Type B pancreatic cell (in vitro differentiated cells): ENCODE data around the gene RASGEF1B. TPM values are rescaled to one million over a fixed set of nuclear protein-coding genes. Genes with fewer than 3 reads are reported as not detected.

ENCODE experiments used
- DNase-seq: peaks from one replicate; pipeline ENCODE4 v3.0.0; 2021; ENCODE audit warnings: mixed read lengths; ENCODE audit not compliant: unreplicated experiment; ENCODE audit errors: extremely low spot score
- H3K27ac Mint-ChIP-seq: 2 replicates; pipeline ENCODE4 v1.8.0; 2021; ENCODE audit warnings: mild to moderate bottlenecking, mixed read lengths
- H3K27me3 Mint-ChIP-seq: 2 replicates; pipeline ENCODE4 v1.8.0; 2021; ENCODE audit warnings: mixed read lengths
- H3K36me3 Mint-ChIP-seq: 2 replicates; pipeline ENCODE4 v1.8.0; 2021; ENCODE audit warnings: mixed read lengths
- H3K4me1 Mint-ChIP-seq: one replicate; pipeline ENCODE4 v1.8.0; 2021; ENCODE audit warnings: mixed read lengths; ENCODE audit not compliant: unreplicated experiment
- H3K4me3 Mint-ChIP-seq: 2 replicates; pipeline ENCODE4 v1.8.0; 2021; ENCODE audit warnings: mild to moderate bottlenecking, mixed read lengths
- H3K9me3 Mint-ChIP-seq: 2 replicates; pipeline ENCODE4 v1.8.0; 2021; ENCODE audit warnings: mixed read lengths
- CTCF ChIP-seq: fragments of 200-600 bp; sonication (generic); conservative IDR thresholded peaks from 2 replicates; pipeline ENCODE4 v1.5.0; 2021; ENCODE audit warnings: antibody characterized with exemption, mild to moderate bottlenecking
- total RNA-seq: library from RNA; stranded (reverse); gene quantifications from 2 replicates; pipeline ENCODE4 v1.2.1, GENCODE V29; 2021; ENCODE audit warnings: low replicate concordance

The RASGEF1B gene
- total RNA-seq, 1 donor from 2014 or later: 11.0 TPM

GRCh38 chr4:81427344-81427821 is 44.3 kb downstream of the RASGEF1B start:
- H3K9me3 Mint-ChIP-seq: no peaks in the 10 kb centered on the region
- peaks cover 19% of the 10 kb centered on the region for H3K36me3 Mint-ChIP-seq
- peaks cover 19% of the 10 kb centered on the region for H3K4me1 Mint-ChIP-seq
- H3K27ac Mint-ChIP-seq: peak overlapping the region; percentile 59
- DNase-seq: no peak
- TF ChIP-seq CTCF: no peak
- H3K27me3 Mint-ChIP-seq: no peaks in the 10 kb centered on the region
- no peak overlapping the region for H3K4me3 Mint-ChIP-seq

- no peak for TF ChIP-seq CTCF
- Mint-ChIP-seq H3K27ac (no peak overlapping the region), H3K4me1 (peaks cover 21% of the 10 kb centered on the region)
These were observed 44.9 kb downstream of the RASGEF1B start for GRCh38 chr4:81426770-81427289.

DNA sequence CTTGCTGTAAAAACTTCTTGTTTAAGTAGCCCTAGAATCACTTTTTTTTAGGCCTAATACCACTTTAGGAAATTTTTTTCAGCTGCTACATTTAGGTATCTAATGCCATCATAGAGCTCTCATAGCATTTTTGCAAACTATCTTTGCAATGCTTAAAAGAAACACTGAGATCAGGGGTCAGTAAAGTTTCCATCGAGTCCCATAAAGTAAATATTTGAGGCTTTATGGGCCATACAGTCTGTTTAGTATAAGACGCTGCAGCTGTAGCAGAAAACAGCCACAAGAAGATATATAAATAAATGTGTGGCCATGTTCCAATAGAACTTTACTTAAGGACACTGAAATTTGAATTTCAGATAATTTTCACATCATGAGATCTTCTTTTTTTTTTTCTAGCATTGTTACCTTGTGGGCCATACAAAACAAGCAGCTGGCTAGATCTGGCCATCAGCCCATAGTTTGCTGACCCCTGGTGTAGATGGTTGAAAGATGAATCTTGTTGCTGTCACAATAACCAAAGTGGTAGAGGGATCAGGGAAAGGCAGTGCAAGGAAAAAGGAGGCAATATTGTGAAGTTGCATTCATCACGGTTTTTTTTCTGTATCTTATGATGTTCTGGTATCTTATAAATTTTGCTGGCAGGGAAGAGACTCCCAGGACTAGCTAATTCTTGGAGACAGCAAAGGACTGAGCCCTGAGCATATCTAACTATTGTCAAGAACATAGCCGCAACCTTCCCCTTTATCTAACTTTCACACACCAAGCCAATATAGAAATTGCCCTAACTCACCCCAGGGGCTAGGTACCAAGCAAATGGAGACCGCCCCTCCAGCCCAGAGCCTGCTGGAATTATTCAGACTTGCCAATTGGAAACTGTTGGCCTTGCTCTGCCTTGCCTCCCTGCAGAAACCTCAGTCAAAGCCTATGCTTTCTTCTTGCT is 46.6 kb downstream of the RASGEF1B start:
- Mint-ChIP-seq H3K27me3 (peaks cover 8% of the 10 kb centered on the region), H3K36me3 (peaks cover 12% of the 10 kb centered on the region), H3K4me1 (peaks cover 23% of the 10 kb centered on the region), H3K4me3 (no peak overlapping the region), H3K27ac (no peak overlapping the region), H3K9me3 (no peaks in the 10 kb centered on the region)
- TF ChIP-seq CTCF: no peak
- no peak for DNase-seq

More at GRCh38 chr4:81426770-81427289, 44.9 kb downstream of the RASGEF1B start:
- Mint-ChIP-seq H3K36me3 (peaks cover 13% of the 10 kb centered on the region), H3K9me3 (no peaks in the 10 kb centered on the region), H3K4me3 (no peak overlapping the region), H3K27me3 (peaks cover 2% of the 10 kb centered on the region)
- no peak for DNase-seq

DNA sequence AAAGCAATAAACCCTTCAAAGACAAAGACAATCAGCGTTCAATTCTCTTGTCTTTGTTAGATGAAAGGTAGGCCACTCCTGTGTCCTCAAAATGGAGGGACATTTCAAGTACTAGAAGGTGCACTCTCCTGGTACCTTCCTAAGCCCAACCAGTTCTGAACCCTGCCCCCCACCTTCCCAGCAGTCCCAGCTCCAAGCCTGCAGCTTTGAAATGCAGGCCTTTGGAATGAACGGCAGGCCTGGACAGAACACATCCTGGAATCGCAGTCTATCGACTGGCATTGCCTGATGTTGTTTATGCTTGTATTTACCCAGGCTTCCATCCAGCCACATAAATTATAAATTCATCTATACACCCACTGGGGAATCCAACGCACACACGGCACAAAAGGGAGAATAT is 47.4 kb downstream of the RASGEF1B start:
- H3K27me3 Mint-ChIP-seq: peaks cover 8% of the 10 kb centered on the region
- no peak for DNase-seq
- H3K36me3 Mint-ChIP-seq: peaks cover 8% of the 10 kb centered on the region
- no peak overlapping the region for H3K4me3 Mint-ChIP-seq
- no peak overlapping the region for H3K27ac Mint-ChIP-seq
- TF ChIP-seq CTCF: no peak
- H3K4me1 Mint-ChIP-seq: peaks cover 23% of the 10 kb centered on the region
- no peaks in the 10 kb centered on the region for H3K9me3 Mint-ChIP-seq

DNA sequence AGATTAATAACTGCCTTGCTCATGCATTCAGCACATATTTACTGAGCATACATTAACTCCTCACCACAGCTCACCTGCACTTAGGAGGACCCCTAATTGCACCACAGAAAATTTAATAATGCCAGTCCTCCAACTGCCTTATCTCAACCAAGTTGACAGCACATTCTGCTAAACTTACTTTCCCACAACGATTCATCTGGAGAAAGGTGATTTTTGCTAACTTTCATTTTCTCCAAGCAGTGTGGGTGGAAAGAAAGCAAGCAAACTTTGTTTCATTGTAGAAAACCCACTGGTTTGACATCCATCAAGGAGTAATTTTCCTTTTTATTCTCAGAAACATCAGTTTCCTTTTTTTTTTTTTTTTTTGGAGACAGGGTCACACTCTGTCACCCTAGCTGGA is 49.1 kb downstream of the RASGEF1B start:
- Mint-ChIP-seq H3K36me3 (peaks cover 4% of the 10 kb centered on the region), H3K4me1 (peaks cover 17% of the 10 kb centered on the region), H3K9me3 (no peaks in the 10 kb centered on the region), H3K27ac (no peak overlapping the region), H3K4me3 (no peak overlapping the region), H3K27me3 (peaks cover 16% of the 10 kb centered on the region)
- TF ChIP-seq CTCF: no peak
- DNase-seq: no peak
